Ammon's horn (tissue), 1 donor: ENCODE data around the gene USH2A.
A peak's percentile ranks its signal among the peaks of the same experiment; 100 is the strongest.

Experiments used
- DNase-seq: peaks from one replicate; pipeline ENCODE4 v3.0.0-alpha.2; 2016; ENCODE audit warnings: low spot score

USH2A gene

DNA sequence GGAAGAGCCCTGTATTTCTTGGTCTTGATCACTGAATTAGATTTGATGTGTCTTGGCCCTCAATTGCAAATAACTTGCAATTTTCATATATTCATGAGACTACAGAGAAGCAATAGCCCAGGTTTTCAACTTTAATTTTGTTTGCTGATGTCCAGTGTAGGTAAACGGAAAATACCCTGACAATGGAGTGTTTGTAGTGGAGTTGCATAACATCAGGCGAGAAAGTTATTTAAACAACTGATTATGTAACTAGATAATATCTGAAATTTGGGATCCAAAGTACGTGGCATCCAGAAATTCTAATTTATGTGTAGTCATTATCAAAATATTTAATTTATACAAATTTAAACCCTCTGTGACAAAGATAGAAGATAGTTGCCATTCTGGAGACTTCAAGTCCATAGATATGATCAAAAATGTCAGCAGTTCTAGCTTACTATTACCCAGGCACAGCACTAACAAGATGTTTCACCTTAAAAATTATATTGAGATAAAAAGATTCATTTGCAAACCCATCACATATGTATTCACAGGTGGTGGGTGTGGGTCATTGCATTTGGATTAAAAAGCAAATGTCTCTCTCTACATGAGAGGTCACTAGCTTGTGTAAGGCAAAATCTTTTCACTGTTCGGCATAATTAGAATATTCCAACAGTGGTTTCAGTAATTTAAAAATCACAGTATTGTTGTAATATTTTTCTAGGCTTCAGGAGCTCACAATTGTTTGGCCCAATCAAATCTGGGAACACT, 705.4 kb downstream of the USH2A start:
- DNase-seq: no peak

DNA sequence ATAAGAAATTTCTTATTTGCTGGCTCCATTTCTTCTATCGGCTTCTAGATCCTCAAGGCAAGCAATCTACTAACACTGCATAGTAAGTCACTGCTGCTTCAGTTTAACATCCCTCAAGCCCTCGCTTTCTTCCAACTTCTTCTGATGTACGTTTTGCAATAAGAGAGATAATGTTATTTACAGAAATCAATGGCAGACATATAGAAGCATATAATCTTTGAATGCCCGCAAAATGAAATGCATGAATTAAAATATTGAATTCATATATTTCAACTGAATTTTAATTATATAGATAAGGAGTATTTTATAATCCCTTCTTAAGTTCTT, 712.4 kb downstream of the USH2A start:
- DNase-seq: no peak

DNA sequence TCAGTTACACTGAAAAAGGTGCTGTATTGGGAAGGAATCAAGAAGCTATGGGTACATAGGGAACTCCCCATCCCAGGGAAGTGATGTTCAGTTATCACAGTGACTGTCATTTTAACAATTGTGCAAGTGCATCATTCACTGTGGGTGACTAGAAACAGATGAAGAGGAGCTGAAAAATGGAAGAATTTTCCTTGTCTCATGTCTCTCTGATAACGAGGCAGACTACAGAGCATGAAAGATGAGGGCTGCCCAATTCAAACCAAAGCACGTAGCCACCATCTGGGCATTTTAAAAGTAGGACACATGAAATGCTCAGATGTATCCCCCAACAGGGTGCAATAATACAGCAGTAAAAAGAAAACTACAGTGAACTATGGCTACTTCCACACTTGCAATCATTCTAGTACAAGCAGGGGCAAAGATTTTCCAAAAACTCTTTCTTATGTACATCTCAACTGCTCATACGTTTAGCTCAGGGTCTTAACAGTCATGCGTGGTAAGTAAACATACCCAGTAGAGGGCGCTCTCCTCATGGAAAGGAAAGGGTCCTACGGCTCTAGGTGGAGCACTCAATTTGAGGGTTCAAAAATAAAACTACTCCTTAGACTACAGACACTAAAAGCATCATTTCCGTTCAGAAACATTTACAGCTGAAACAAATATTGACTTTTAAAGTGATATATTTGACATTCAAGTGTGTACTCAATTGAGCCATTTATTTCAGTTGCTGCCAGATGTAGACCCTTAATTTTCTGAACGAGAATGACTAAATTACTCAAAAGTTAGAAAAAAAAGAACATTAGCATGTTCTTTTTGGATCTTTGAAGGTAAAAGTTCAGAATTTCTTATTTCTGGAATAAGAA, 713.0 kb downstream of the USH2A start:
- DNase-seq: peak; percentile 13

DNA sequence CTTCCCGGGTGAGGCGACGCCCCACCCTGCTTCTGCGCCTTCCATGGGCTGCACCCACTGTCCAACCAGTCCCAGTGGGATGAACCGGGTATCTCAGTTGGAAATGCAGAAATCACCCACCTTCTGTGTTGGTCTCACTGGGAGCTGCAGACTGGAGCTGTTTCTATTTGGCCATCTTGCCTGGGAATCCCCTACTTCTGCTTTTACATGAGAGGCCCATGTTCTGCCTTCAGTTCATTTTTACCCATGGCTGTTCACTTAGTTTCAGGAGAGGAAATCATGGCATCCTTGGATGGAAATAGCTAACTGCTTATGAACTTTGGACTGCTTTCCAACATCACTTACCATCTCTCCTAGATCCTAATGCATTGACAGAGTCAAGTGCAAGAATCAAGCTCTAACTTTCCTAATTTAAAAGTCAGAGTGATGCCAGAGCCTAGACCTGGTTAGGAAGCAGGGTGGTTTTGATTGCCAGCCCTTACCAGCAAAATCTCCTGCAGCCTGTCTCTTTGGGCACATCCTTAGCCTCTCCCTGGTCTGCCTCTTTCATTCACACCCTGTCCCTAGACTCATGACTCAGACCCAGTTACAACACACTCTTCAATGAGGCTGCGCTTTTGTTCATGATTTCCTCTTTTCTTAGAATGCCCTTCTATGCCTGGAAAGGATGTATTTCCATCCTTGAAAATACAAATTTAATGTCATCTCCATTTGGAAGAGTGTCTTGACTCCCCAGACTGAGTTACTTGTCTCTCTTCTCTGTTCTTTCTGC, 719.0 kb downstream of the USH2A start:
- DNase-seq: no peak

DNA sequence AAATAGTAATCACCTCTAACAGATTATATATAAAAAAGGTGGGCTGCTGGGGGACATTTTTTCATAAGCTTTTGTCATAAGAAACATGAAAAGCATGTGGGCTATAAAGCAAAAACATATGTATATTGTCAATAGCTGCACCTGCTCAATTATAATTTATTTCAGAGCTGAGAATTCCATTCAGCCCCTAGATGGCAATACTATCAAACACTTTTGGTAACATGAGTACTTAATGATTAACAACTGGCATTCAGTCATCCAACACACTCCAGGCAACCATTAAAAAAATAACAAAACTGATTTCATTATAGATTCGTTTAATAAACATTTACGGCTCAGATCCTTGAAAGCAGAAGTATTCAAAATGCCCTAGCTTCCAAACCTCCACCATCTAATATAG, 741.0 kb downstream of the USH2A start:
- peak; percentile 9 for DNase-seq

DNA sequence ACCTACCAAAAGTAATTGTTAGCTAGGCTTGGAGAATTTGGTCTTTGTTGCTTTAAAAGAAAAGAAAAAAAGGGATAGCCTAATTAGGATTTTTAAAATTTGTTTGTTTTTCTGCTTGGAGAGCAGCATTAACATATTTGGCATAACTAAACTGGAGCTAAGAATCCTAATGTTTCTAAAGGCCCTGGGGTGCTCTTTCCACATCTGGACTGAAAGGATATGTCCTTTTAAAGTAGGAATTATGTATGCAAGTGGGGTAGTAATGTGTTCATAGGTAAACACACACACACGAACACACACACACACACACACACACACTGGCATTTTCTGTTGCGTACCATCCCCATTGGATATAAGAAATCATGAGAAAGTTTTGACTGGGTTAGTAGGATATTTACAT, 742.2 kb downstream of the USH2A start:
- no peak for DNase-seq

DNA sequence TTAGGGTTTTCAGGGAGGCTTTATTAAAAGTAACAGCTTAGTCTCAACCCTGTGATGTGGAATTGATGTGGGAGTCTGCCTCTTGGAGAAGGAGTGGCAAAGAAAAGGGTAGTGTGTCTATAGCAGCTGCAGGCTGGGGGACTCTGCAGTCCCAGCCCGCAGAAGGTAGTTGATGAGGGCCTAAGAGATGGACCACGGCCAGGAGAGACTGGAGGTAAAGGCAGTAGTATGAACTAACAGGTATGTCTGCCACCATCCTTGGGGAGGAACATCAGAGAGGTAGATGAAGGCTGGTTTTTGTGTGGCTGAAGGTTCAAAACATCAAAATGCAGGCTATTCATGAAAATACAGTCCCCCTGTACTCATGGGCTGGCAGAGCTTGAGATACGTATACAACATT, 744.0 kb downstream of the USH2A start:
- DNase-seq: no peak

DNA sequence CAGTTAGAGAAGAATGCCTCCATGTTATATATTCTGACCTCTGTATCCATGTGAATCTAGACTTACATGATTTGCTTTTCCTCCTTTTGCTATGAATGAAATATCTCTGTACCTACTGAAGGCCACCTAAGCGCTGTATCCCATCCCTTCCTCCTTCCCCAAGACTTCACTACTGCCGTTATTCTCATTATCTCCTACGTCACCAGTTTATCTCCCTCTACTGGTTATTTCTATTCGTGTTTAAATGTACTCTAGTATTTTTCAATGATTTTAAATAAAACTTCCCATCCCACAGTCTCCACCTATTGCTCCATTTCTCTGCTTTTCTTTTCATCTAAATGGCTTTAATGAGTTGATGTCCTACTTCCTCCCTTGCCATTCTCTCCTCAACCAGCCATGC, 746.1 kb downstream of the USH2A start:
- DNase-seq: no peak

DNA sequence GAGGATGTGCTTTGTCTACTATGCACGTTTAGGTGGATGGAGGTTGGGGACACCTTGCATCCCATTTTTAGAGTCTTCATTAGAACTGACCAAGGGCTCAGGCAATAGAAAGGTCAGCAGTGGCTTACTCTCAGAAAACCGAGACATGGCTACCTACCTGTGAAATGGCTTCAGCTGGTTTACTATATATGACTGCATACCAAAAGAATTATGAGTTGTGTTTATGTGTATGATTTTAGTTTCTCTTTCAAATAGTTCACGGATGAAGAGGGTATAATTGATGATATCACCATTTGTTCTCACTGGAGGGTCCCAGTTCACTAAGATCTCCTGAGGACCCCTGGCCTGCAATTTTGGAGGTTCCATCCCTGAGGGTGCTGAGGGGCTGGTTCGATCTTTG, 749.3 kb downstream of the USH2A start:
- DNase-seq: no peak

DNA sequence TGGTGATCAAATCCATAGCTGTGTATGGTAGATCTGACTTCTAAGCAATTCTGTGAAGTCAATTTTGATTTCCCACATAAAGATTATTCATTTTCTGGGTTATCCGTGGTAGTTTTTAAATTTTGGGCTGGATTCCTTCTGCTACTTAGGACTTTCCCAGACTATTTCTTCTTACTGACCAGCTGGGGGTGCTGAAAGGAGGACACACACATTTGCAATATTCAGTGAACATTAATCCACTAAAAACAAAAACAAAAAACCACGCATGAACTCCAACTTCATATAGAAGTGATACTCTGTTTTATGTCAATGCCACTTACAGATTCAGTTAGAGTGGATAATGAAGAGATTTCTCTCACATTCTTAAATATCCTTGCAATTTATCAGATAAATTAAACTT, 750.8 kb downstream of the USH2A start:
- DNase-seq: no peak

DNA sequence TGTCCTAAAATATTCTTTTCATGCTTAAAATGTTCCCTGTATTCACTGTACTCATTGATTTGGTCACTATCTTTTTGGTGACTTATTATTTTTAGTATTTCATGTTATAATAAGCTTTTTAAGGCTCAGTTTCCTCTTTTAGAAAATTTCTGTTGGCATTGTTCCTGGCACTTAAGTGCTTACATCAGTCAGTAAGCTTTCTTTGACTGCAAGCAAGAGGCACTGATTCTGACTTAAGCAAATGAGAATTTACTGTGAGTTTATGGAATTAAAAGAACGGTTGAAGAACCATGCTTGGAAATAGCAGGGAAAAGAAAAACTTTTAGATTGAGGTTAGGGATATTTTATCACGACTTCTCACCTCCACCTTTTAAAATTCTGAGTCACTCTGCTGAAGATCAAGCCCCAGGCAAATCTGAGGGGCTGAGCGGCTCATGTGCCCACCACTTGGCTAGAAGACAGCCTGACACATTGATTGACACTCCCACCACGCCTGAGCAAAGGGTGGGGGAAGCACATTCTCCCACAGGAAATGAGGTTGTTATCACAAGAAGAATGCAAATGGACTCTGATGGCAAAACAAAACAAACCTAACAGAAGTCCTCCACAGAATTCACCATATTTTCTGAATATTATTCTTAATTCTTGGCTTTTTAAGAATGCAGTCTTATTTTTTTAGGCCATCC, 753.3 kb downstream of the USH2A start:
- no peak for DNase-seq

DNA sequence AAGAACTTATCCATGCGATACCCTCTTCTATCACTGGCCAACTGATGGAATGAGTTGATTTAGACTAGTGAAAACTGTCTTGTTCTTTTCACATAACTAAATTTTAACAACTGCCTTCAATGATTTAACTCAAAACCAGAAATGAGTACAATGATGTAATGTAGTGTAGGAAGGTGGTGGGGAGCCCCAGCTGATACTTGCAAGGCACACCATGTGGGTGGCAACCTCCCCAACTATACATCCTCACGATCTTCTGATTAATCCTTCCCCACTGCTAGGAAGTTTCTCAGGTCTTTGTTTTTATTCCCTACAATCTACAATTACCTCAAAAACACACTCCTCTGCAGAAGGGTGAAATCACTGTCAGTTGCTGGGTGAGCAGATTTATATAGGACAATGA, 755.5 kb downstream of the USH2A start:
- DNase-seq: no peak

DNA sequence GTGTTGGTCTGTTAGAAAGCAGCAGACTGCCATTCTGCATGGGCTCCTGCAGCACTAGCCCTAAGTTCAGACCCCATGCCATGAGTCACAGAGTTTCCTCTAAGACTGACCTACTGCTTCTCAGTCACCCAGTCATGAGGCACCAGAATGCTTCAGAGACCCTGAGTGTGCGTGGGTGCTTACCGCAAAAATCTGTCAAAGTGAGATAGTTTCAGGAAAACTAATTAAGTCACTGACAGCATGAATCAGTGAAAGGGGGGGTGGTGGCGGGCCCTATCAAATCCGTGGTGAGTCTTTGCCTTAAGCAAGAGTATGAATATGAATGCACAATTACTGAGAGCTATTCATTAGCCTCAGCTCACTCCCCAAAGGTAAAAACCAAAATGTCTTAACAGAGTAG, 758.0 kb downstream of the USH2A start:
- DNase-seq: no peak

DNA sequence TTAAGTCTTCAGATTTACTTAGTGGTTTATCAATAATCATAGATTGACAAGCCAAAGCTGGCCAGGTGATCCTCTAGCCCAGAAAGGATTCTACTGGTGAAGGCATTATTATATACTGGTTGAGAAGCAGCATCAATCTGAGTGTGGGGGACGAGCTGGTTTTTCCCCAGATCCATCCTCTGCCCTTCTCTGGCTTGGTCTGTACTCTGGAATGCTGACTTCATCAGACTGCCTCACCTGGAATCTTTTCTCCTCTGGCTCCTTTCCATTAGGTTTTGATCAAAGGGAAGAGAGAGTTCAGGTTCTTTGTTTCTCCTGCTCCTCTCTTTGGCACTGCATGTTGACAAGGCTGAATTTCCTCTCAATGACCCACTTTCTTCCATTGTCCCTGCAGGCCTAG, 762.2 kb downstream of the USH2A start:
- DNase-seq: no peak

DNA sequence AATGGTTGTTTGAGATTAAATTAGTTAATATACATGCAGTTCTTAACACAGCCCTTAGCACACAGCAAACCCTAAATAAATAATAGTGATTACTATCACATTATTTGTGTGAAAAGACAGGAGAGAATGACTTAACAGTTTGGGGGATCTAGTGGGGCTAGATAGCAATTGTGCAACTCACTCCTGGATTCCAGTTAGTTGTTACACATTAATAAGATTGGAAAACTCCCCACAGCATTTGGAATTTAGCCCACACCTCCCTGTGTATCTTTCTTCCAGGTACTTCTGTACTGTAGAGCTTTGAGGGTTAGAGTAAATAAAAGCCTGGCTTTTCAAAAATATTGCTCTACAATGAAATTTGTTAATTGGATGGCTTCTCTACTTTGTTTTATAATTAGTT, 763.0 kb downstream of the USH2A start:
- no peak for DNase-seq

DNA sequence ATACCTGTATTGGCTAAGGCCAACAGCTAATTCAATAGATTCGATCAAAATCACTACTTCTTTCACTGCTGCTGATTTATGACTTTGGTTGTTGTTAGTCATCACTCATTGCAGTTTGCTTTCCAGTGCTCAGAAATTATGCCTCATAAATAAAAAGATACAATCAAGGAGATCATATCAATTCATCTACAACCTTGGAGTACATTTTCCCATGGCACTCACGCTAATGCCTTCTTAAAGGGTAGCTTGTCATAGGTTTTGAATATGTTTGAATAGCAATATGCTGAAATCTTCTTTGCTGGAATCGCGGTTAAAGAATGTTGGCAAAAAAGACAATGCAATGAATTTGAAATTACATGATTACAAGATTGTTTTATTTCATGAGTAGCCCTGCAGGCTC, 766.2 kb downstream of the USH2A start:
- no peak for DNase-seq

DNA sequence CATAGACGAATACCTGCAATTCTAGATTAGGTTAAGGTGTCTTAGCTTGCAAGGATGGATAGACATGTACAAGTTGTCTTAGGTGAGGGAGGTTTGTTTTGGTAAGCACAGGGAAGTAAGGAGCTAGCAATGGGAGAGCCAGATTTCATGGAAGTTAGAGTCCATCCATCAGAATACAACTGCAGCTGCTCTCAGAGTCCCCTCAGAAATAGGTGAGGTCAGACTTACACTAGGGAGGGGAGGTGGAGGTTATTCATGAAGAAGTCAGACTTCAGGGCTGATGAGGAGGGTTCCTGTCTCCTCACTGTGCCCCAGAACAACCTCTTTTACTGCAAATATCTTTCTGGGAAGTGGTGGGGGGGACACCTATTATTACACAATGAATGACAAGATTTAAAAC, 770.9 kb downstream of the USH2A start:
- no peak for DNase-seq

DNA sequence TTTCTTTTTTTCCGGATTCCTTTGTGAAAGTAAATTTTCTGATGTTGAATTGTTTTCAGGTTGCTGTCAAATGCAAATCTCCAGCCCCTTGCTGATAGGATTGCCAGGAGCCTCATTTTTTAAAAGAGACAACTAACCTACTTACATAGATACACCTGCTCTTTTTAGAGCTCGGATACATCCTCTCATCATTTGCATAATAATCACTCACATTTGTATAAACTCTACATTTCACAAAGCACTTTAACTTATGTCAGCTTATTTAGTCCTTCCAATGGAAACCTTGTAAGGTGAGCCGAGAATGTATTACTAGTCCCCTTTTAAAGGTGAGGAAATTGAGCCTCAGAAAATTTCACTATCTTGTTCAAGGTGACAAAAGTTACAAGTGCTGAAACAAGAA, 771.4 kb downstream of the USH2A start:
- no peak for DNase-seq

DNA sequence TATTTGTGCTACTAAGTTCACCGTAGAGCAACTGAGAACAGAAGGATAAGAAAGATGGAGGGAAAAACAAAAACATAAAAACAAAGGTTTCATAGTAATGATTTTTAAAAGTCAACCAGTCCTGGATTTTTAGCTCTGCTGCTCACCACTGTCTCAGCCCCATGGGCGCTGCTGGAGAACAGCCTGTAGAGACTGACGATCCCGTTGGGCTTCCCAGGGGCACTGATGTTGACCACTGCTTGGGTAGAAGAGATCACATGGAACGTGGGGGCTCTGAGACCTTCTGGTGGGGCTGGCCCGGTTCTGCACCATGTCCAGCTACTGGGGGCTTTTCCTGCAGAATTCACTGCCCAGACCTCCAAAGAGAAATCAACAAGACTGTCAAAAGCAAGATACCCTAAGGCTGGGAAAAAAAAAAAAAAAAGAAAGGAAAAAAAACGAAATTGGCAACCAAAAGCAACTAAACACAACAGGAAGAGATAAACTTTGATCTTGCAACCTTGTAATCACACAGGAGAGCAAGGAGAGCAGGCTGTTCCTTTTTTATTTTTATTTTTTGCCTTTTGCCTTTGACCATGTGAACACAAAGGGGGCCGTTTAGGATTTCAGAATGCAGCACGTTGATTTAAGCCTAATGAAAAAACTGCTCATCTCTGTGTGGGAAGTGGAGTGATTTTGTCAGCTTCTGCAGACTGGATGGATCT, 772.6 kb downstream of the USH2A start:
- DNase-seq: no peak

DNA sequence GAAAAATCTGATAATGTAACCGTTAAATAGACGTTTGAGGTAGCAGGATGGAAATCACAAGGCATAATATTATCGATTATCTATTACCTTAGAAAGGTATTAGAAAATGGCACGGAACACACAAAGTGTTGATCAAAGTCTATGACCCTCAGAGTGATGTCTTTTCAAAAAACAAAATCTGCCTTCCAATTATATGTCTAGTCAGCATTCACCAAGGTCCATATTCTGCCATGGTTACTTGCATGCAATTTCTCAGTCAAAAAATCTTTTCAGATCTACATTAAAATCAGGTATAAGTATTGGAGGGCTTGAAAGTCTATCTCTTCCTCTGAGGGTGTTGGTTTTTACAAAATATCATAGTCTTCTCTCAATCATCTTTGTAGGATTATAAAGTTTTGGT, 774.3 kb downstream of the USH2A start:
- DNase-seq: no peak

DNA sequence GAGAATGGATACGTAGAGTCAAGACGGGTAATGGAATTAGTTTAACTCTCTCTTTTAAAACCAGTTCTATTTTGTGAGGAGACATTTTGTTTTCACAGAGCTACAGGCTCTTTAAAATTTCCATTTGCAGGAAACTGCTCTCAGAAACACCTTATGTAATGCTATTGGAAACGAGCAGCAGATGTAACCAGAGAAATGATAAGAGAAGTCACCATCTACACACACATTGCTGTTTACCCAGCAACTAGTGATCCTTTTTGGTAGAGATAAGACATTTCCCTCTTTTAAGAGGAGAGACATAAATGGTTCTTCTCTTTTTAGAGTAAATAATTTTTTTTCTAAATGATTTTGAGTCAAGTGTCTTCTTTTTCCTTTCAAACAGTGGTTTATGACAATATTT, 775.5 kb downstream of the USH2A start:
- no peak for DNase-seq

DNA sequence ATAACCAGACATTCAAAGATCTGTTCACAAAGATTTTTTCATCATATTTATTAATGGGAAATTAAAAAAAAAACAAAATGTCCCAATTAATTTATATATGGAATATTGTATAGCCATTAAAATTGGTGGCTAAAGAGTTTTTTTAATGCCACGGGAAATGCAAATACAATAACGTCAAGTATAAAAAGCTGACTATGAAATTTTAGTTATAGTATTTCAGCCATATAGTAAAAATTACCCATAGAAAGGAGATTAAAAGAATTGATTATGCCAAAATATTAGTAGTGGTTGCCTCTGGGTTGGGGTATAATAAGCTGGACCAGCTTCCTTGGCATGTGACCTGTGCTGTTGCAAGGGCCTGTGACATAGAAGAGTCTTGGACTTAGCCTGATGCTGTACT, 777.4 kb downstream of the USH2A start:
- no peak for DNase-seq
